Endometrial microvascular endothelial cells (primary cell): ENCODE data around the gene EYS. TPM values are rescaled to one million over a fixed set of nuclear protein-coding genes. Genes with fewer than 3 reads are reported as not detected.

Experiments
- in situ Hi-C: cut with HindIII; loops from 2 replicates; pipeline ENCODE4 v1.10.0; 2017; ENCODE audit warnings: low sequenced_read_pairs, low pct_unique_long_range_greater_than_20kb; ENCODE audit errors: inconsistent ontology term
- total RNA-seq: library from RNA; depleted of rRNA; stranded (reverse); fragments of >200 nt; gene quantifications from one replicate; pipeline ENCODE4 v1.2.3, GENCODE V29; 2015; ENCODE audit errors: inconsistent ontology term

The EYS gene
- total RNA-seq, 1 donor from 2014 or later: not detected

GRCh38 chr6:65289491-65289890 lies 417.5 kb downstream of the EYS start:
- in situ Hi-C loops: no loop called here

- in situ Hi-C loops: no loop called here
These were observed 421.8 kb downstream of the EYS start for GRCh38 chr6:65285275-65285674.

- in situ Hi-C loops: no loop called here
These were observed 427.0 kb downstream of the EYS start for GRCh38 chr6:65280060-65280459.

- in situ Hi-C loops: no loop called here
These were observed 444.8 kb downstream of the EYS start for GRCh38 chr6:65262241-65262640.

- in situ Hi-C loops: no loop called here
These were observed 447.0 kb downstream of the EYS start for GRCh38 chr6:65259982-65260381.

GRCh38 chr6:65259059-65259458 lies 448.0 kb downstream of the EYS start:
- in situ Hi-C loops: no loop called here

GRCh38 chr6:65253041-65253440 lies 454.0 kb downstream of the EYS start:
- in situ Hi-C loops: no loop called here

- in situ Hi-C loops: no loop called here
These were observed 458.9 kb downstream of the EYS start for GRCh38 chr6:65248101-65248610.

GRCh38 chr6:65231616-65232015 lies 475.4 kb downstream of the EYS start:
- in situ Hi-C loops: no loop called here

GRCh38 chr6:65229825-65230224 lies 477.2 kb downstream of the EYS start:
- in situ Hi-C loops: no loop called here

GRCh38 chr6:65221153-65221552 lies 485.9 kb downstream of the EYS start:
- in situ Hi-C loops: no loop called here

- in situ Hi-C loops: no loop called here
These were observed 504.3 kb downstream of the EYS start for GRCh38 chr6:65202738-65203137.

- in situ Hi-C loops: no loop called here
These were observed 507.3 kb downstream of the EYS start for GRCh38 chr6:65199683-65200082.

- in situ Hi-C loops: no loop called here
These were observed 507.9 kb downstream of the EYS start for GRCh38 chr6:65199121-65199520.

GRCh38 chr6:65191471-65191870 lies 515.6 kb downstream of the EYS start:
- in situ Hi-C loops: no loop called here

- in situ Hi-C loops: no loop called here
These were observed 517.7 kb downstream of the EYS start for GRCh38 chr6:65189236-65189881.

- in situ Hi-C loops: no loop called here
These were observed 520.2 kb downstream of the EYS start for GRCh38 chr6:65186826-65187225.

- in situ Hi-C loops: no loop called here
These were observed 524.3 kb downstream of the EYS start for GRCh38 chr6:65182681-65183080.

- in situ Hi-C loops: no loop called here
These were observed 536.8 kb downstream of the EYS start for GRCh38 chr6:65170273-65170672.

GRCh38 chr6:65161661-65162060 lies 545.4 kb downstream of the EYS start:
- in situ Hi-C loops: no loop called here

GRCh38 chr6:65157025-65157424 lies 550.0 kb downstream of the EYS start:
- in situ Hi-C loops: no loop called here
